Measurements from ENCODE around the gene CUX1.

- TF ChIP-seq POLR2A (IDR thresholded peaks at IDR 0.05; ENCODE audit: low read depth, low read length) (no peak), TAF1 (IDR thresholded peaks at IDR 0.05; ENCODE audit: low read depth, low read length) (no peak), POLR2AphosphoS5 (IDR thresholded peaks at IDR 0.05; ENCODE audit: low read depth, low read length) (no peak), SPI1 (IDR thresholded peaks at IDR 0.05; ENCODE audit: low read depth, low read length) (no peak)
Measured at GRCh38 chr7:102101111-102101551, 283.7 kb downstream of the CUX1 start.

Data from GM12891 (cell line).